Activated naive CD8-positive, alpha-beta T cell treated with anti-CD3 and anti-CD28 coated beads for 36 hours (primary cell): ENCODE results near the gene RGS7BP. TPM values are rescaled to one million over a fixed set of nuclear protein-coding genes. Genes with fewer than 3 reads are reported as not detected.
"Not testable (repeated sequence)": the region's sequence is repeated elsewhere in the genome, so short reads cannot be mapped to it uniquely, and the experiment has no call there.

ENCODE experiments used
- DNase-seq: peaks from one replicate; pipeline ENCODE4 v3.0.0; 2021
- H3K27ac Mint-ChIP-seq: one replicate; pipeline ENCODE4 v1.8.0; 2022; ENCODE audit warnings: mild to moderate bottlenecking, moderate library complexity, mixed read lengths
- H3K27me3 Mint-ChIP-seq: one replicate; pipeline ENCODE4 v1.8.0; 2022; ENCODE audit warnings: mild to moderate bottlenecking, mixed read lengths
- H3K36me3 Mint-ChIP-seq: one replicate; pipeline ENCODE4 v1.8.0; 2021; ENCODE audit warnings: mild to moderate bottlenecking, mixed read lengths
- H3K4me1 Mint-ChIP-seq: one replicate; pipeline ENCODE4 v1.8.0; 2021; ENCODE audit warnings: mixed read lengths
- H3K4me3 Mint-ChIP-seq: one replicate; pipeline ENCODE4 v1.8.0; 2022; ENCODE audit warnings: mild to moderate bottlenecking, moderate library complexity, mixed read lengths
- H3K9me3 Mint-ChIP-seq: one replicate; pipeline ENCODE4 v1.8.0; 2022; ENCODE audit warnings: mixed read lengths
- total RNA-seq, 2 experiments: library from RNA; stranded (reverse); gene quantifications; one replicate each; pipeline ENCODE4 v1.2.3, GENCODE V29; 2021

RGS7BP gene
- total RNA-seq, 2 experiments from 2014 or later = not detected

DNA sequence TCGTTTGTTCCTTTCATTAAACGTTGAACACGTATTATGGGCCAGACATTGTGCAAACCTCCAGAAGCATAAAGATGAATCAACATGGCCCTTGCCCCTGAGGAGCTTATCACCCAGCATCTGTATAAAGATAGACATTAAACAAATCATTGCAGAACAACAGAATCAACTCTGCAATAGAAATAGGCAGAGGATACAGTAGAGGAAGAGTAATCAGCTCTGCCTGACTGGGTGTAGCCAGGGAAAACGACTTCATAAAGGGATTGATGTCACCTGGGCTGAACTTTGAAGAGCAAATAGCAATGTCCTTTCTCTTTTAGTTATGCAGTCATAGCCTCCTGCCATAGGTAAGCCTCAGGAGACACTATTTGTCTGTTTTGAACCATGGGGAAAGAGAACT is 13.4 kb downstream of the RGS7BP start:
- DNase-seq = no peak
- Mint-ChIP-seq H3K4me3 (no peak overlapping the region), H3K9me3 (no peaks in the 10 kb centered on the region), H3K27ac (no peak overlapping the region), H3K36me3 (no peaks in the 10 kb centered on the region), H3K4me1 (no peaks in the 10 kb centered on the region), H3K27me3 (no peaks in the 10 kb centered on the region)

DNA sequence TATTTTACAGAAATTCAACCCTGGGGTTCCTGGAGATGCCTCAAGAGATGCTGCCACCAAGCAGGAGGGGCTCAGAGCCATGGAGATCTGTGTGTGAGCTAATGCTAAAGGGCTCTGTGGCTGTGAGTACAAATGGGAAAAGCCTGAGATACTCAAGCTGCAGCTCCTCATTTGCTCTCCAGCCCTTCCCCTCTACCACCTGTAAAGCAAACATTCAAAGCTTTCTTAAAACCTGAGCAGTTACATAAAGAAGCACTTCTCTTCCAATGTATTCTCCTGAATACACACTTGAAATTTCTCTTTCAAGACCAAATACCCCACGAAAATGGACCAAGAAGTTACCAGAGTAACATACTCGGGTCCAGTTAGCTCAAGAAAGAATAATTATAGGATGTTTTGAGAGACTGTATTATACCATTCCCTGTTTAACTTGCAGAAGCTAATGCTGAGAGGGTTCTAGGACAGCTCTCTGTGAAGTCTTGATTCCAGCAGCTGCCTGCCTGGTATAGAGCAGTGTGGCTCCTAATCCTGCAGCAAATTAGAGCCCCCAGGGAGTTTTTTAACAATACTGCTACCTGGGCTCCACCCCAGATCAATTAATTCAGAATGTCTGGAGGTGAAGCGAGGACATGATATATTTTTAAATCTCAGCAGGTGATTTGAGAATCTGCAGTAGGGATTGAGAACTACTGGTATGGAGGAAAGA is 21.1 kb downstream of the RGS7BP start:
- Mint-ChIP-seq H3K27me3 (peaks cover 5% of the 10 kb centered on the region), H3K36me3 (no peaks in the 10 kb centered on the region), H3K4me1 (no peaks in the 10 kb centered on the region), H3K27ac (no peak overlapping the region), H3K4me3 (no peak overlapping the region), H3K9me3 (no peaks in the 10 kb centered on the region)
- no peak for DNase-seq

DNA sequence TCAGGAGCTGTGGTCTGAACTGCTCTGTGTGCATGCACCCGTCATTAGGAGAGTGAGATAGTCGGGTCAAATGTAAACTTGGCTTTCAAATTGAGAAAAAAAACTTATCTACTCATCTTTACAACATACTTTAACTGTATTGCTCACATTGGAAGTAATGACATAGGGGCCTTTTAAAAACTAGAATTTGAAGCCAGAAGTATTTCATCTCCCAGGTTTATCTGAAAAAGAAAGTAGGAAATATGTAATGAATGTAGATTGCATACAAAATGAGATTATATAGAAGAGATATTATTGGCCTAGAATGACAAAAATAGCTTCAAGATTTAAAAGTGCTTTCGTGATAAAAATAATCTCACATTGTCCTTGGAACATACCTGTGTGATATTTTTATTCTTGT is 24.3 kb downstream of the RGS7BP start:
- Mint-ChIP-seq H3K9me3 (no peaks in the 10 kb centered on the region), H3K36me3 (no peaks in the 10 kb centered on the region), H3K27me3 (no peaks in the 10 kb centered on the region), H3K27ac (no peak overlapping the region), H3K4me1 (no peaks in the 10 kb centered on the region), H3K4me3 (no peak overlapping the region)
- no peak for DNase-seq

DNA sequence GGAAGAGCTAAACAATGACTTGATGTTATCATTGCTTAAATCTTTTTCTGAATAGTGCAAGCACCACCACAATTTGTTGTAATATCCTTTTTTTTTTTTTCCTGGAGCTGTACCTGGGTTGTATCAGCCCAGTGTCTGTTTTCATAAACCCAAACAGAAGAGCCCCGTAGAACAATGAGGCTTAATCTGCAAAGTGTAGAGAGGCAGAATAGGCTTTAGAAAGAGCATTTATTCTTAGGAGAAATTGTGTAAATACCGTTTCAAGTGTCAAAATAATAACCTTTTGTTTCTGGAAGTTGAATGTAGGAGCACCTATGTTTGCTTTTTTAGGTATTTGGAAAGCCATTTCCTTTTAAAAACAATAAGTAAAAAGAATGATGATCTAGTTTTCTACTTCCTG is 26.4 kb downstream of the RGS7BP start:
- no peak for DNase-seq

GRCh38 chr5:64532657-64533056 is 26.8 kb downstream of the RGS7BP start:
- no peaks in the 10 kb centered on the region for H3K36me3 Mint-ChIP-seq
- H3K9me3 Mint-ChIP-seq = no peaks in the 10 kb centered on the region
- no peaks in the 10 kb centered on the region for H3K4me1 Mint-ChIP-seq
- no peak overlapping the region for H3K4me3 Mint-ChIP-seq
- H3K27ac Mint-ChIP-seq = no peak overlapping the region
- DNase-seq = no peak
- H3K27me3 Mint-ChIP-seq = no peaks in the 10 kb centered on the region

More for the DNA sequence above, 26.4 kb downstream of the RGS7BP start:
- H3K9me3 Mint-ChIP-seq = no peaks in the 10 kb centered on the region
- no peak overlapping the region for H3K4me3 Mint-ChIP-seq
- no peak overlapping the region for H3K27ac Mint-ChIP-seq
- H3K36me3 Mint-ChIP-seq = no peaks in the 10 kb centered on the region
- no peaks in the 10 kb centered on the region for H3K27me3 Mint-ChIP-seq
- no peaks in the 10 kb centered on the region for H3K4me1 Mint-ChIP-seq

GRCh38 chr5:64534033-64534432 is 28.2 kb downstream of the RGS7BP start:
- Mint-ChIP-seq H3K27ac (no peak overlapping the region), H3K36me3 (no peaks in the 10 kb centered on the region), H3K4me1 (no peaks in the 10 kb centered on the region), H3K9me3 (no peaks in the 10 kb centered on the region), H3K4me3 (no peak overlapping the region), H3K27me3 (no peaks in the 10 kb centered on the region)
- no peak for DNase-seq

GRCh38 chr5:64557911-64558310 is 52.1 kb downstream of the RGS7BP start:
- no peak overlapping the region for H3K4me3 Mint-ChIP-seq
- no peaks in the 10 kb centered on the region for H3K27me3 Mint-ChIP-seq
- H3K27ac Mint-ChIP-seq = no peak overlapping the region
- no peak for DNase-seq
- H3K36me3 Mint-ChIP-seq = no peaks in the 10 kb centered on the region
- H3K9me3 Mint-ChIP-seq = peaks cover 14% of the 10 kb centered on the region
- H3K4me1 Mint-ChIP-seq = no peaks in the 10 kb centered on the region

GRCh38 chr5:64558641-64559040 is 52.8 kb downstream of the RGS7BP start:
- not testable (repeated sequence) for H3K4me1 Mint-ChIP-seq, H3K27ac Mint-ChIP-seq, DNase-seq, H3K4me3 Mint-ChIP-seq, H3K27me3 Mint-ChIP-seq, H3K36me3 Mint-ChIP-seq
- H3K9me3 Mint-ChIP-seq = peaks cover 14% of the 10 kb centered on the region

DNA sequence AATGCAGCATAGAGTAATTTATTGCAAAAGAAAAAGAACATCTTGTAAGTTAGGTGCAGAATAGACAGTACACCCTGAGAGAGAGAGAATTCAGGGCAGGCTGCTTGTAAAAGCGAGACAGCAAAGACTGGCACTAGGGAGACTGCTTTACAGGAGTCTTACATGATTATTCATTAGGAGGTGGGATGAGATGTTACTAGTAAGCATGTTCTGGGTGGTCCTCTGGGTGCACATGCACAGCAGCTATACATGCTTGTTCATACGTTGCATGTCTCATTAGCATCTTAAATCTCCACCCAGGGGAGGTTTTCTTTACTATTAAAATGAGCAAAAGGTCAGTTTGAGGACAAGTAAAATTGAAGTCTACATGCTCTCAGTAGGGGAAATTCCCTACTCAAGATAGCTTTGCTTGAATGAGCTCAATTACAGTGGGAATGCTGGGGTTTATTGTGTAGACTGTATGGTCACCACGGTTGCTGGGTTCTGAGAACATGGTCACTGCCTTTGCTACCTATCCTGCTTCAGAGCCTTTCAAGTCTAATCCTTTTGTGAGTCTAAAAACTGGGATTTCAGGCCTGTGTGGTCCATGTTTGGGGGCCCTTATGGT is 60.6 kb downstream of the RGS7BP start:
- H3K9me3 Mint-ChIP-seq = no peaks in the 10 kb centered on the region
- no peak for DNase-seq
- H3K27me3 Mint-ChIP-seq = peaks cover 9% of the 10 kb centered on the region
- no peak overlapping the region for H3K4me3 Mint-ChIP-seq
- no peaks in the 10 kb centered on the region for H3K36me3 Mint-ChIP-seq
- no peaks in the 10 kb centered on the region for H3K4me1 Mint-ChIP-seq
- H3K27ac Mint-ChIP-seq = no peak overlapping the region

DNA sequence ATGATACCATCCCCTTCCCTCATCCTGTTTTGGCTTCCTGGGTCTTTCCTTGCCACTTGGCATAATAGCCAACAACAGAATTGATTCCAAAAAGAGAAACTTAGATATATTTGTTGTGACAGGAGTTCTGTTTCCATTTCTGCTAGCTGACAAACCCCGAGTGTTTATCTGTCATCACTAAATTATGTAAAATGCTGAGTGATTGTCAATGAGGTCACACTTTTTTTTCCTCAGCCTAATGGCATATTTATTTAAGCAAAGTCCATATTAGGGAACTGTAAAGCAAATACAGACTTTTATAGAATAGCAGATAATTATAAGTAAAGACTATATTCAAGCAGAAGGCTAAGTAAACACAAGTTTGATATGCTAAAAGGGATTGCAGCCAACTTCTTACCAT is 64.0 kb downstream of the RGS7BP start:
- Mint-ChIP-seq H3K36me3 (no peaks in the 10 kb centered on the region), H3K4me3 (no peak overlapping the region), H3K9me3 (no peaks in the 10 kb centered on the region), H3K27me3 (peaks cover 9% of the 10 kb centered on the region), H3K27ac (no peak overlapping the region), H3K4me1 (no peaks in the 10 kb centered on the region)
- no peak for DNase-seq

GRCh38 chr5:64570395-64570996 is 64.7 kb downstream of the RGS7BP start:
- DNase-seq = no peak
- H3K9me3 Mint-ChIP-seq = no peaks in the 10 kb centered on the region
- H3K4me3 Mint-ChIP-seq = no peak overlapping the region
- H3K36me3 Mint-ChIP-seq = no peaks in the 10 kb centered on the region
- H3K4me1 Mint-ChIP-seq = no peaks in the 10 kb centered on the region
- no peak overlapping the region for H3K27ac Mint-ChIP-seq
- peaks cover 9% of the 10 kb centered on the region for H3K27me3 Mint-ChIP-seq

GRCh38 chr5:64575561-64575960 is 69.7 kb downstream of the RGS7BP start:
- H3K4me1 Mint-ChIP-seq = no peaks in the 10 kb centered on the region
- H3K36me3 Mint-ChIP-seq = no peaks in the 10 kb centered on the region

DNA sequence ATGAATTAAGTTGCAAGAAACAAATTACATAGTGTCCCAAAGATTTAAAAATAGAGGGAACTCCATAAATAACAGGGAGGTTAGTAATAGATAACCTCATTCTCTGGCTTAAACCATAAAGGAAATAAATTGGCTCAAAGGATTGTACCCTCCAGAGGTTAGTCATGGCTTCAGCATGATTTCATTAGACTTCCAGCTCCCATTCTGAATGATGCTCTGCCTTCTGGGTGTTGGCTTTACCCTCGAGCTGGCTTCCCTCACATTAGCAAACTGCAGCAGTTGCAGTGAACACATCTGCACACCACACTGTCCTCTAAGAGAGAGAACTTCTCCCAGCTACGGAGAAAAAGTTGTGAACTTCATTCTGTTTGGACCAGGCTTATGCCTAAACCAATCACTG is 70.4 kb downstream of the RGS7BP start:
- Mint-ChIP-seq H3K27ac (no peak overlapping the region), H3K9me3 (no peaks in the 10 kb centered on the region), H3K36me3 (no peaks in the 10 kb centered on the region), H3K4me1 (no peaks in the 10 kb centered on the region), H3K4me3 (no peak overlapping the region), H3K27me3 (peaks cover 17% of the 10 kb centered on the region)
- no peak for DNase-seq

More at GRCh38 chr5:64575561-64575960, 69.7 kb downstream of the RGS7BP start:
- H3K27ac Mint-ChIP-seq = no peak overlapping the region
- no peak for DNase-seq
- no peak overlapping the region for H3K4me3 Mint-ChIP-seq
- no peaks in the 10 kb centered on the region for H3K9me3 Mint-ChIP-seq
- peaks cover 17% of the 10 kb centered on the region for H3K27me3 Mint-ChIP-seq

DNA sequence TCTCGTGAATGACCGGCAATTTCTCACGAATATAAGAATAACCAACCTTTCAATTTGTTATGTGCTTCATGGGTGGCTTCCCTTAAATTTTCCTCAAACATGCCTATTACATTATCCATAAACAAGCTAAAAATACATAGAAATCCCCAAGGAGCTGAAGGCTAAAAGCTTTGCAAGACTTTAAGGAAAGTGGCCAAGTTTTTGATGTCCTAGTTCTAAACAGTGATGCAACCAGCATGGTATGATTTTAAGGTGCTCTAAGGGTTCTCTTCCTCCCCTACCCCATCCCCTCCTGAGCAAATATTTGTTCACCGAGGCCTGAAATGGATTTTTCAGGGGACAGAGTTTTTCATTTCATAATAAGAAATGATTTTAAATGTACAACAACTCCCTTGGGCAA is 79.8 kb downstream of the RGS7BP start:
- no peak for DNase-seq
- Mint-ChIP-seq H3K4me1 (no peaks in the 10 kb centered on the region), H3K27ac (no peak overlapping the region), H3K36me3 (no peaks in the 10 kb centered on the region), H3K27me3 (peaks cover 12% of the 10 kb centered on the region), H3K4me3 (no peak overlapping the region), H3K9me3 (no peaks in the 10 kb centered on the region)

DNA sequence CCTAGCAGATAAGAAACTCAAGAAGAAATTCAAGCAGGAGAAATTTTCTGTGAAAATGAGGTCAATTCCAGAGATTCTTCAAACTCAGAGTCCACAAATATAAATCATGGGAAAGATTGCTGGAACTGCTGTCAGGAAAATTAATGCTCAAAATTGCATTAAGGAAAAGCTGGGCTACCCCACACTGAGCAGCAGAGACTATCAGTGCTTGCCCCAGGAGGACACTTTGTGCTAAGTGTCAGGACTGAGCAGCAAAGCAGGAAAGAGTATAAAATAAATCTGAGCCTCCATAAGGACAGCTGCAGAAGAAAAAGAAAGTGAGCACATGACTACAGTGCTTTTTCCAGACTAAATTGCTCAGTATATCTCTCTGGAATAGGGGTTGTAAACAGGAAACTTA is 81.6 kb downstream of the RGS7BP start:
- H3K36me3 Mint-ChIP-seq = no peaks in the 10 kb centered on the region
- no peak overlapping the region for H3K27ac Mint-ChIP-seq
- peaks cover 16% of the 10 kb centered on the region for H3K27me3 Mint-ChIP-seq
- no peak overlapping the region for H3K4me3 Mint-ChIP-seq
- no peaks in the 10 kb centered on the region for H3K4me1 Mint-ChIP-seq
- no peak for DNase-seq
- no peaks in the 10 kb centered on the region for H3K9me3 Mint-ChIP-seq
